H9 (cell line): Measurements from ENCODE around the gene DNMT3L. TPM values are rescaled to one million over a fixed set of nuclear protein-coding genes. Genes with fewer than 3 reads are reported as not detected.

ENCODE experiments used
- DNase-seq: peaks from one replicate; pipeline ENCODE4 v3.0.0-alpha.2; 2017
- H2AFZ ChIP-seq: one replicate; pipeline ENCODE4 v1.6.1; 2013; ENCODE audit warnings: mild to moderate bottlenecking, low read length, control low read depth, moderate library complexity
- H2AK5ac ChIP-seq: 2 replicates; pipeline ENCODE4 v1.6.1; 2013; ENCODE audit warnings: low read length, control low read depth, mixed read lengths; ENCODE audit not compliant: insufficient read length
- H2BK120ac ChIP-seq: one replicate; pipeline ENCODE4 v1.6.1; 2013; ENCODE audit warnings: low read depth, mild to moderate bottlenecking, low read length, control low read depth, inconsistent platforms; ENCODE audit not compliant: poor library complexity, severe bottlenecking
- H2BK12ac ChIP-seq: 2 replicates; pipeline ENCODE4 v1.6.1; 2013; ENCODE audit warnings: low read length, control low read depth, mixed read lengths, low read depth; ENCODE audit not compliant: insufficient read length
- H2BK15ac ChIP-seq: 2 replicates; pipeline ENCODE4 v1.6.1; 2013; ENCODE audit warnings: low read depth, low read length, control low read depth
- H2BK20ac ChIP-seq: one replicate; pipeline ENCODE4 v1.6.1; 2013; ENCODE audit warnings: low read depth, mild to moderate bottlenecking, low read length, control low read depth, inconsistent platforms; ENCODE audit not compliant: poor library complexity, severe bottlenecking
- H2BK5ac ChIP-seq: 2 replicates; pipeline ENCODE4 v1.6.1; 2013; ENCODE audit warnings: low read length, control low read depth, mixed read lengths; ENCODE audit not compliant: insufficient read length
- H3K14ac ChIP-seq: 2 replicates; pipeline ENCODE4 v1.6.1; 2013; ENCODE audit warnings: low read length, control low read depth; ENCODE audit not compliant: insufficient read depth
- H3K18ac ChIP-seq: 2 replicates; pipeline ENCODE4 v1.6.1; 2013; ENCODE audit warnings: low read depth, mild to moderate bottlenecking, mixed read lengths, low read length, control low read depth; ENCODE audit not compliant: insufficient read length
- H3K23ac ChIP-seq: 2 replicates; pipeline ENCODE4 v1.6.1; 2013; ENCODE audit warnings: low read length, control low read depth, mixed read lengths, low read depth; ENCODE audit not compliant: insufficient read length
- H3K23me2 ChIP-seq: 2 replicates; pipeline ENCODE4 v1.6.1; 2013; ENCODE audit warnings: low read depth, mild to moderate bottlenecking, mixed read lengths, low read length, control low read depth; ENCODE audit not compliant: insufficient read length, poor library complexity, severe bottlenecking
- H3K27ac ChIP-seq: 2 replicates; pipeline ENCODE4 v1.5.1; 2013; ENCODE audit warnings: low read length, control low read depth, mixed read lengths, low read depth; ENCODE audit not compliant: insufficient read length
- H3K27me3 ChIP-seq: 2 replicates; pipeline ENCODE4 v1.6.1; 2013; ENCODE audit warnings: low read length, control low read depth, inconsistent platforms; ENCODE audit not compliant: insufficient read depth
- H3K4ac ChIP-seq: 2 replicates; pipeline ENCODE4 v1.6.1; 2013; ENCODE audit warnings: low read depth, mild to moderate bottlenecking, control low read depth, inconsistent platforms, low read length, moderate library complexity
- H3K4me1 ChIP-seq: 2 replicates; pipeline ENCODE4 v1.6.1; 2013; ENCODE audit warnings: low read length, control low read depth, inconsistent platforms; ENCODE audit not compliant: insufficient read depth
- H3K4me2 ChIP-seq: 2 replicates; pipeline ENCODE4 v1.6.1; 2013; ENCODE audit warnings: low read length, control low read depth, mixed read lengths; ENCODE audit not compliant: insufficient read length, insufficient read depth
- H3K56ac ChIP-seq: 2 replicates; pipeline ENCODE4 v1.6.1; 2013; ENCODE audit warnings: low read depth, mild to moderate bottlenecking, mixed read lengths, low read length, control low read depth; ENCODE audit not compliant: insufficient read length
- H3K79me1 ChIP-seq: 2 replicates; pipeline ENCODE4 v1.6.1; 2013; ENCODE audit warnings: low read depth, mild to moderate bottlenecking, moderate library complexity, low read length, control low read depth, inconsistent platforms; ENCODE audit not compliant: insufficient read depth, poor library complexity, severe bottlenecking
- H3K79me2 ChIP-seq: 2 replicates; pipeline ENCODE4 v1.6.1; 2013; ENCODE audit warnings: low read length, control low read depth, inconsistent platforms; ENCODE audit not compliant: insufficient read depth
- H3K9ac ChIP-seq: 2 replicates; pipeline ENCODE4 v1.6.1; 2013; ENCODE audit warnings: low read length, control low read depth, mixed read lengths; ENCODE audit not compliant: insufficient read length; ENCODE audit errors: extremely low read depth
- H3K9me3 ChIP-seq: one replicate; pipeline ENCODE4 v1.6.1; 2013; ENCODE audit warnings: low read depth, low read length, inconsistent platforms; ENCODE audit not compliant: control insufficient read depth
- H3T11ph ChIP-seq: one replicate; pipeline ENCODE4 v1.6.1; 2013; ENCODE audit warnings: mild to moderate bottlenecking, low read length, control low read depth, inconsistent platforms
- H4K20me1 ChIP-seq: one replicate; pipeline ENCODE4 v1.6.1; 2013; ENCODE audit not compliant: control insufficient read depth, insufficient read length, insufficient read depth
- H4K5ac ChIP-seq: 2 replicates; pipeline ENCODE4 v1.6.1; 2013; ENCODE audit warnings: low read depth, mild to moderate bottlenecking, mixed read lengths, low read length, control low read depth; ENCODE audit not compliant: insufficient read length
- H4K8ac ChIP-seq: replicated peaks from 2 replicates; pipeline ENCODE4 v1.6.1; 2013; ENCODE audit warnings: low read length, control low read depth, mixed read lengths, low read depth; ENCODE audit not compliant: insufficient read length
- H4K91ac ChIP-seq: 2 replicates; pipeline ENCODE4 v1.6.1; 2013; ENCODE audit warnings: low read depth, mild to moderate bottlenecking, moderate library complexity, mixed read lengths, low read length, control low read depth; ENCODE audit not compliant: insufficient read length
- H3K27ac Mint-ChIP-seq, 3 experiments: 2 replicates in 2 of 3; 3 replicates in 1 of 3; pipeline ENCODE4 v1.8.0; 2020 to 2021; ENCODE audit warnings: mixed read lengths in 3 of 3, mild to moderate bottlenecking in 1 of 3, moderate library complexity in 1 of 3
- H3K27me3 Mint-ChIP-seq: 2 replicates; pipeline ENCODE4 v1.8.0; 2021; ENCODE audit warnings: low read depth, mild to moderate bottlenecking, moderate library complexity, mixed read lengths
- H3K36me3 Mint-ChIP-seq, 3 experiments: 2 replicates in 2 of 3; 3 replicates in 1 of 3; pipeline ENCODE4 v1.8.0; 2020 to 2021; ENCODE audit warnings: low read depth in 3 of 3, mixed read lengths in 3 of 3; ENCODE audit not compliant: insufficient read depth in 1 of 3
- H3K4me1 Mint-ChIP-seq, 2 experiments: 2 replicates each; pipeline ENCODE4 v1.8.0; 2020; ENCODE audit warnings: mixed read lengths in 2 of 2
- H3K4me3 Mint-ChIP-seq, 2 experiments: 2 replicates in 1 of 2; 3 replicates in 1 of 2; pipeline ENCODE4 v1.8.0; 2020 to 2021; ENCODE audit warnings: mild to moderate bottlenecking in 2 of 2, mixed read lengths in 2 of 2, moderate library complexity in 1 of 2
- H3K9me3 Mint-ChIP-seq, 2 experiments: 2 replicates in 1 of 2; 3 replicates in 1 of 2; pipeline ENCODE4 v1.8.0; 2020; ENCODE audit warnings: mild to moderate bottlenecking in 2 of 2, mixed read lengths in 2 of 2, moderate library complexity in 1 of 2
- CTCF ChIP-seq: fragments of 200-600 bp; sonication (generic); conservative IDR thresholded peaks from 3 replicates; pipeline ENCODE4 v1.8.0; 2021; ENCODE audit warnings: antibody characterized with exemption, mild to moderate bottlenecking
- WGBS: extraction: QIAGEN DNeasy Blood & Tissue Kit; methylation state at CpG from one replicate; pipeline ENCODE4 v1.1.7; 2013; ENCODE audit warnings: missing lambda C conversion rate, low lambda C conversion rate, mixed read lengths; ENCODE audit not compliant: insufficient read length; ENCODE audit errors: extremely low coverage; 5-methylcytosine and 5-hydroxymethylcytosine counted together
- total RNA-seq: library from RNA; stranded (reverse); gene quantifications from 2 replicates; pipeline ENCODE4 v1.2.1, GENCODE V29; 2021

The DNMT3L gene
- total RNA-seq, 1 experiment from 2014 or later = 0.77 TPM

GRCh38 chr21:44262338-44263056 lies 800 bp upstream of the DNMT3L start:
- no peak overlapping the region for H2BK5ac ChIP-seq

More at GRCh38 chr21:44262338-44263056, 800 bp upstream of the DNMT3L start:
- H3K36me3 Mint-ChIP-seq = no peaks in the 10 kb centered on the region; a peak in 1 of 7 replicates
- Histone ChIP-seq H2BK20ac (no peak overlapping the region), H3K9ac (no peak overlapping the region), H3K14ac (no peak overlapping the region), H3K79me1 (no peaks in the 10 kb centered on the region), H3K79me2 (no peaks in the 10 kb centered on the region), H3K4me1 (no peaks in the 10 kb centered on the region; the same call in 1 of the 2 replicates), H3K23ac (no peak overlapping the region), H2BK15ac (no peak overlapping the region), H4K5ac (no peak overlapping the region), H3K23me2 (no peaks in the 10 kb centered on the region), H2AK5ac (no peak overlapping the region), H4K8ac (no peak overlapping the region), H3T11ph (no peak overlapping the region), H3K56ac (no peak overlapping the region), H2AFZ (no peak overlapping the region), H2BK120ac (no peak overlapping the region), H4K91ac (no peak overlapping the region), H4K20me1 (no peaks in the 10 kb centered on the region), H3K27me3 (no peaks in the 10 kb centered on the region), H3K27ac (no peak overlapping the region), H3K18ac (no peak overlapping the region), H2BK12ac (no peak overlapping the region), H3K4me2 (no peak overlapping the region), H3K4ac (no peak overlapping the region), H3K9me3 (no peaks in the 10 kb centered on the region)
- TF ChIP-seq CTCF = no peak
- no peak for DNase-seq
- H3K27ac Mint-ChIP-seq = no peak overlapping the region
- no peak overlapping the region for H3K4me3 Mint-ChIP-seq
- no CpG with 5 or more reads among the region's 12 CpGs for WGBS
- no peaks in the 10 kb centered on the region for H3K9me3 Mint-ChIP-seq
- peaks cover 5 to 8% of the 10 kb centered on the region in 2 experiments for H3K4me1 Mint-ChIP-seq
- H3K27me3 Mint-ChIP-seq = peaks cover 10% of the 10 kb centered on the region
